WI38 (cell line): ENCODE data around the gene VILL.

ENCODE experiments used
- H3K4me3 ChIP-seq: 2 replicates; pipeline ENCODE4 v1.5.1; 2011; ENCODE audit warnings: low read depth, mild to moderate bottlenecking, control low read depth, low read length
- TF ChIP-seq, protein P1 (sequence below): IDR thresholded peaks from 2 replicates; pipeline ENCODE4 v1.5.1; 2012; ENCODE audit warnings: low read depth, mild to moderate bottlenecking, control low read depth, low read length

Gene VILL

DNA sequence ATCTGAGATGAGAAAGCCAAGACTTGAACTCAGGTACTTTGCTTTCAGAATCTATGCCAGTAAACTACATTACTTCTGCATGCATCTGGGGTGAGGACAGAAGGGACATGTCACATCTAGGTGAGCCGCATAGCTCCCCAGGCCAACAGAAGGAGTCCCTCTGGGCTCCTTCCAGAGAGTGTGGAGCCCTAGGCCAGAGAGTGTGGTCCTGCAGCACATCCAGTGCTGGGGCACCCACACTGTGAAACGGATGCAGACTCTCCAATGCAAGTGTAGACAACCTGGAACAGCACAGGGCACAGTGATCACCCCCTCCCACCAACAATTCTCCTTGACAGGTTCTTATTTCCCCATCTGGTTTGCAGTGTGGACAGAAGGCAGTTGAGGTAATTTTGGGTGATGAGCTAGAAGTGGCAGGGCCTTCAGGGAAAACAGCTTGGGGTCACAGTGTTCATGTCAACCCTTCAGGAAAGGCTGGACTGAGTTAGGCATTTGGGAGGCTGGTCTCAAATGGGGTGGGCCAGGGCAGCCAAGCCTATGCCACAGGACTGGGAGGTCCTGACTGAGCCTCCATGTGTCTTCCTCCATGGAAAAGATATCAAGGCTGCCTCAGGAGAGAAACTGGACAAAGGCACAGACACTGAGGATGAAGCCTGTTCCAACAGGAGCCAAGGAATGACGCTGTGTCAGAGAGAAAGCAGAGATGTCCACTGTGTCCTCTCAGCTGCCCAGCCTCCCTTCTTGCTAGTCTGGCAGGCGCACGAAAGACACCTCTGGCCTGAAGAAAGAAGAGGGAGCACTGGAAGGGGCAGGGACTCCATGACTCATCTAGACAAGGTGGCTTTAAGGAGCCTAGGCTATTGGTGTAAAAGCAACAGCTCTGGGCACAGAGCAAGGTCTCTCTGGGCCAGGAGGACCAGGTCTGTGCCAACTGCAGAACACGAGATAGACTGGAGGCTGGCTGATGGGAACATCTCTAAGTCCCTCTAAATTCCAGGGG, 37.2 kb downstream of the VILL start:
- no peak overlapping the region for H3K4me3 ChIP-seq
- TF ChIP-seq, protein P1, sequence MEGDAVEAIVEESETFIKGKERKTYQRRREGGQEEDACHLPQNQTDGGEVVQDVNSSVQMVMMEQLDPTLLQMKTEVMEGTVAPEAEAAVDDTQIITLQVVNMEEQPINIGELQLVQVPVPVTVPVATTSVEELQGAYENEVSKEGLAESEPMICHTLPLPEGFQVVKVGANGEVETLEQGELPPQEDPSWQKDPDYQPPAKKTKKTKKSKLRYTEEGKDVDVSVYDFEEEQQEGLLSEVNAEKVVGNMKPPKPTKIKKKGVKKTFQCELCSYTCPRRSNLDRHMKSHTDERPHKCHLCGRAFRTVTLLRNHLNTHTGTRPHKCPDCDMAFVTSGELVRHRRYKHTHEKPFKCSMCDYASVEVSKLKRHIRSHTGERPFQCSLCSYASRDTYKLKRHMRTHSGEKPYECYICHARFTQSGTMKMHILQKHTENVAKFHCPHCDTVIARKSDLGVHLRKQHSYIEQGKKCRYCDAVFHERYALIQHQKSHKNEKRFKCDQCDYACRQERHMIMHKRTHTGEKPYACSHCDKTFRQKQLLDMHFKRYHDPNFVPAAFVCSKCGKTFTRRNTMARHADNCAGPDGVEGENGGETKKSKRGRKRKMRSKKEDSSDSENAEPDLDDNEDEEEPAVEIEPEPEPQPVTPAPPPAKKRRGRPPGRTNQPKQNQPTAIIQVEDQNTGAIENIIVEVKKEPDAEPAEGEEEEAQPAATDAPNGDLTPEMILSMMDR = no peak

DNA sequence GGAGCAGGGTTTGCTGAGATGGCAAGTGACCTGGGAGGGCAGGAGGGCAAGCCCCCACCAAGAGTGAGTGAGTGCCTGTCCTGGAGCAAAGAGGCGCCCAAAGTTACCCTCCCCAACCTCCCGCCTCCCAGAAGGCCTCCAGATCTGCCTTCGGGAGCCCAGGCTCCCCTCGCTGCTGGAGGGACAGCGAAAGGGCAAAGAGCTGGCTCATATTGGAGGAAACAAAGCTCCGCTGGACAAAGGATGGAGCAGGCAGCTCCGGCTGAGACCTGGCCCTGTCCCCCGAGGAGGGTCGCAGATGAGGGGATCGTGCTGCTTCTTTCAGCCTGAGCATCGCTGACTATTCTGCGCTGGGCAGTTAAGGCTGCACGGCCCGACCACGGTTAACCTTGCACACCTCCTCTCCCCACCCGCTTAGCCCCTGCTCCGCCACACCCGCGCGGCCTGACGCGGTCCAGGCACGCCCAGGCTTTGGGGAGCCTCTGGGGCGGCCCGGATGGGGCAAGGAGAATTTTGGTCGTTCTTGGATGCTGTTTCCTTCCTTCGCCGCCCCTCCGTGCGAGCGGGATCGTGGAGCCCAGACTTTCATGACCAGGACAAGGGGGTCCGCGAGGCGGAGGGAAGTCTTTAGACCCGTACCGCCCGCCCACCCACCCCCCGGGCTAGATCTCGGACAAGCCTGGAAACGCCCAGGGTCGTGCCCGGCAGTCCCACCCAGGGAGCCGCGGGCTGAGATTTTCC, 38.2 kb downstream of the VILL start:
- peak overlapping the region; percentile 68 for H3K4me3 ChIP-seq
- TF ChIP-seq, protein P1 = no peak

DNA sequence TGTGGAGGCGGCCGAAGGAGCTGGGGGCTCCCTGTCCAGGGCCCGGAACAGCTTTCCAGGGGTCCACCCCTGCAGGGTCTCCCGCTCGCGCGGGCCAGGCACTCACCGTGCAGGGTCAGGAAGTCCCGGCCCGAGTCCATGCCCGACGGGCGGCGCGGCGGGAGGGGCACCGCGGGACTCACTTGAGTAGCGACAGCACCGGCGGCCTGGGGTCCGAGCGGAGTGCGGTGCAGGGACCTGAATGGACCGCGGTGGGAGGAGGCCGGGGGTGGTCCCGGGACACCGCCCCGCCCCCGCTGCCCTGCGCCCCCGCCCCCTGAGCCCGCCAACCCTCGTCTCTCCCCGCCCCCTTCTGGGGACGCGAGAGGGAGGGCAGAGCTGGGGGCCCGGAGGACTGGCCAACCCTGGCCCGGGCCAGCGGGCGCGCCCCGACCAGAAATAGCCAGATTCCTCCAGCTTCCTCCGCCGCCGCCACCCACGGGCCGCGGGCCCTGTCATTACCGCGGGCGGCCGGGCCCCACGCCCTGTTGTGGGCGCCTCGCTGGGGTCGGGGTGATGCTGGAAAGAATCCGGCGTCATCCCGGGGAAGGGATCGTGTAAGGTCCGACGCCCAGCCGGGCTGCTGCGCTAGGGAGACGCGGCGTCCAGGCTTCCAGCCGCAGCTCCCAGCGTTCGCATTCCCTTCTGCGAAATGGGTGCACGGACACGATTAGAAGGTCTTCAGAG, 39.0 kb downstream of the VILL start, which contains the start of gene PLCD1:
Gene PLCD1, minus strand, starts transcription at position 243 of the 726 bp plus-strand sequence. Its CDS starts 103 bp downstream, at position 140.
- TF ChIP-seq, protein P1 = no peak
- H3K4me3 ChIP-seq = peak within 1 kb of the TSS; percentile 68

DNA sequence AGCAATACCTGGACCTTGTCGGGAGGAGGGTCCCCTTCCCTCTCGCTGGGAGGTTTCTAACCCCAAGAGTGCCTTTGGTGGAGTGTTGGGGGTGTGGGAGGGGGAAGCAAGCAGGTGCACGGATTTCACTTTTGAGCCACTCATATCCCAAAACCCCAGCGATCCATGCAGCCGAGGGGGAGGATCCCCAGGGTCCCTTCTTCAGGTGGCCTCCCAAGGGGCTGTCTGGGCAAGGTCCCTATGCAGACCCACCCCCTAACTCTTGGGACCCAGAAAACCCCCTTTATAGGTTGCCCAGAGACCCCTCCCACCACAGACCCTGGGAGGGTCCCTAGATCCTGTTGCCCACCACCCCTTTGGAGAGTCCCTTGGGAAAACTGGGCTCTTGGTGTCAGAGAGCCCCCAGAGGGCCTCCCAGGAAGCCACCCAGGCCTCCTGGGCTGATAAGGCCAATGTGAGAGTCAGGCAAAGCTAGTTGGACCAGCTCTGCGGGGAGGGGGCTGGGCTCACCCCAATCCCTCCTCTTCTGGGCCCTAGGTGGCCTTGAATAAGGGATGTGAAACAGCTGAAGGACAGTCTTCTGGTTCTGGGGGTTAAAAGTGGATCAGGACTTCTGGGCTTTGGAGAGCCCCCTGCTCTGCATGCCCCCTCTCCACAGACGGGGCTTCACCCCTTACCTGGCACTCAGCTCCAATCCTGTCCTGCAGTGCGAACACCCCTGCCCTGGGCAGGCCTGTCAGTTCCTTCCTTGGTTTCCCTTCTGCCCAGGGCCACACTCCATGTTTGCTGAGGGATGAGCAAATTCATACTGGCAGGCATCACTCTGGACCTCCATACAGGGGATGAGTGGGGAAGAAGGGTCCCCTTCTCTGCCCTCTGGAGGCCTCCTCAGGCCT, 39.8 kb downstream of the VILL start:
- H3K4me3 ChIP-seq = peak overlapping the region; percentile 68
- TF ChIP-seq, protein P1 = no peak

DNA sequence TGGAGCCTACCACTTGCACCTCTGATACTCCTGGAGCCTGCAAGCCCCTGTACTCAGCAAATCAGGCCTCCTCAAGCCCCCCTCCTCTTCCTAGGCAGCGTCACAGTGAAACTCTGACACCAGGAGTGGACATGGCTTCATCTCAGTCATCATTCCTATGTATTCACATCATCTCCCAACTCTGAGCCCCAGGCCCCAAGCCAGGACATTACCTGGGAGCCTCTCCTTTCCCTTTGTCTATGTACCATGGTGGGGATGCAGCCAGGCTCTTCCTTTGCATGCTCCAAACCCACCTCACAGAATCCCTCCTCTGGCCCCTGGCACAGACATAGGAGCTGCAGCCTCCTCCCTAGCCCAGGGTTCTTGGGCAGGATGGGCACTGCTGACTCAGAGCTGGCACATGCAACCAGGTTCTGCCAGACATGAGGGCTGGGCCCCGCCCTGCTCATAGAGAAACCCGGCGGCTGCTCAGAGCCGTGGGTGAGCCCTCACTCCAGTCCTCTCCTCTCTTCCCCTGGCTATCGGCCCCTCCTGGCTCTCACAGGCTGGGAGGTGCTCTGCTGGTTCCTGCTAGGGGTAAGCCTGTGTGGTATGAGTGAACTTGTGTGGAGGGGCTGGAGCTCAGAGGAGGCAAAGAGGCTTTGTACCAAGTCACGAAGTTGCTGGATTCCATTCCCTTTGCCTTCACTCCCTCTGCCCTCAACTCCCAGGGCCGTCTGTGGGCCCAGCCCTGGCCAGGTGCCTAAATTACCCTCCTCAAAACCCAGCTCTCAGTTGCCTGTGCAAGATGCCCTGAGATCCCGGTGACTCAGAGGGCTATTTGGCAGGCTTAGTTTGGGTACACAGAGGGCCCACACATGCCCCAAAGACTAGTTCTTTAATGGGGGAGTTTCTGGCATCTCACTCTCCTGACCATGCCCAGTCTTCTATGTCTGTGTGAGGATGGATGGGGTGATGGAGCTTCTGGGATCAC, 40.7 kb downstream of the VILL start:
- no peak overlapping the region for H3K4me3 ChIP-seq
- TF ChIP-seq, protein P1 = no peak
